Stomach (tissue), 4 donors: ENCODE data around the gene CDC42EP5.

ENCODE experiments used
- CTCF ChIP-seq, 7 experiments: fragments of 450-650 bp in 4 of 7; fragments of 200-600 bp in 3 of 7; sonication (generic) in 3 of 7; IDR thresholded peaks; one replicate each; pipeline ENCODE4 v1.5.1; 2016 to 2019; ENCODE audit warnings: antibody characterized with exemption in 7 of 7, control low read depth in 2 of 7, mild to moderate bottlenecking in 1 of 7
- POLR2AphosphoS5 ChIP-seq, 3 donors: sonication (generic); formaldehyde crosslinking; IDR thresholded peaks; one replicate each; pipeline ENCODE4 v1.6.1; 2016; ENCODE audit warnings: antibody characterized with exemption in 3 of 3

GRCh38 chr19:54436628-54437252, 36.4 kb downstream of the CDC42EP5 start:
- TF ChIP-seq CTCF (IDR thresholded peaks at IDR 0.05), result no peak
- no peak for TF ChIP-seq POLR2AphosphoS5 (IDR thresholded peaks at IDR 0.05)
